Measurements from ENCODE around the gene CENPT.

DNA sequence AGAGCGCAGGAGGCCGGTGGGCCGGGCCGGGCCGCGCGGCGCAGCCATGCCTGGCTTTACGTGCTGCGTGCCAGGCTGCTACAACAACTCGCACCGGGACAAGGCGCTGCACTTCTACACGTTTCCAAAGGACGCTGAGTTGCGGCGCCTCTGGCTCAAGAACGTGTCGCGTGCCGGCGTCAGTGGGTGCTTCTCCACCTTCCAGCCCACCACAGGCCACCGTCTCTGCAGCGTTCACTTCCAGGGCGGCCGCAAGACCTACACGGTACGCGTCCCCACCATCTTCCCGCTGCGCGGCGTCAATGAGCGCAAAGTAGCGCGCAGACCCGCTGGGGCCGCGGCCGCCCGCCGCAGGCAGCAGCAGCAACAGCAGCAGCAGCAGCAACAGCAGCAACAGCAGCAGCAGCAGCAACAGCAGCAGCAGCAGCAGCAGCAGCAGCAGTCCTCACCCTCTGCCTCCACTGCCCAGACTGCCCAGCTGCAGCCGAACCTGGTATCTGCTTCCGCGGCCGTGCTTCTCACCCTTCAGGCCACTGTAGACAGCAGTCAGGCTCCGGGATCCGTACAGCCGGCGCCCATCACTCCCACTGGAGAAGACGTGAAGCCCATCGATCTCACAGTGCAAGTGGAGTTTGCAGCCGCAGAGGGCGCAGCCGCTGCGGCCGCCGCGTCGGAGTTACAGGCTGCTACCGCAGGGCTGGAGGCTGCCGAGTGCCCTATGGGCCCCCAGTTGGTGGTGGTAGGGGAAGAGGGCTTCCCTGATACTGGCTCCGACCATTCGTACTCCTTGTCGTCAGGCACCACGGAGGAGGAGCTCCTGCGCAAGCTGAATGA is 4.8 kb downstream of the CENPT start:
- TF ChIP-seq, protein P1, sequence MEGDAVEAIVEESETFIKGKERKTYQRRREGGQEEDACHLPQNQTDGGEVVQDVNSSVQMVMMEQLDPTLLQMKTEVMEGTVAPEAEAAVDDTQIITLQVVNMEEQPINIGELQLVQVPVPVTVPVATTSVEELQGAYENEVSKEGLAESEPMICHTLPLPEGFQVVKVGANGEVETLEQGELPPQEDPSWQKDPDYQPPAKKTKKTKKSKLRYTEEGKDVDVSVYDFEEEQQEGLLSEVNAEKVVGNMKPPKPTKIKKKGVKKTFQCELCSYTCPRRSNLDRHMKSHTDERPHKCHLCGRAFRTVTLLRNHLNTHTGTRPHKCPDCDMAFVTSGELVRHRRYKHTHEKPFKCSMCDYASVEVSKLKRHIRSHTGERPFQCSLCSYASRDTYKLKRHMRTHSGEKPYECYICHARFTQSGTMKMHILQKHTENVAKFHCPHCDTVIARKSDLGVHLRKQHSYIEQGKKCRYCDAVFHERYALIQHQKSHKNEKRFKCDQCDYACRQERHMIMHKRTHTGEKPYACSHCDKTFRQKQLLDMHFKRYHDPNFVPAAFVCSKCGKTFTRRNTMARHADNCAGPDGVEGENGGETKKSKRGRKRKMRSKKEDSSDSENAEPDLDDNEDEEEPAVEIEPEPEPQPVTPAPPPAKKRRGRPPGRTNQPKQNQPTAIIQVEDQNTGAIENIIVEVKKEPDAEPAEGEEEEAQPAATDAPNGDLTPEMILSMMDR (IDR thresholded peaks at IDR 0.05; ENCODE audit: insufficient read depth, low read length, poor library complexity, severe bottlenecking), result peak; percentile 37
- no peak for TF ChIP-seq EZH2phosphoT487 (conservative IDR thresholded peaks at IDR 0.05; ENCODE audit: low read length)
